GM21447 (cell line): ENCODE results near the gene HOXC9.

Experiments used
- ATAC-seq: cut with Tn5 transposase; IDR thresholded peaks from one replicate; pipeline ENCODE4 v1.9.1; 2021; ENCODE audit not compliant: unreplicated experiment

HOXC9 gene

GRCh38 chr12:54051026-54051842 is 51.3 kb downstream of the HOXC9 start:
- ATAC-seq, result no peak

GRCh38 chr12:54051874-54052437 is 52.0 kb downstream of the HOXC9 start:
- no peak for ATAC-seq

GRCh38 chr12:54052438-54053002 is 52.6 kb downstream of the HOXC9 start:
- ATAC-seq, result peak; percentile 3
